ENCODE measurements around the gene BMAL1. TPM values are rescaled to one million over a fixed set of nuclear protein-coding genes. Genes with fewer than 3 reads are reported as not detected.

BMAL1 gene
- total and polyA plus RNA-seq, 9 donors, result 17.7 to 53.4 (median 24.8) TPM

DNA sequence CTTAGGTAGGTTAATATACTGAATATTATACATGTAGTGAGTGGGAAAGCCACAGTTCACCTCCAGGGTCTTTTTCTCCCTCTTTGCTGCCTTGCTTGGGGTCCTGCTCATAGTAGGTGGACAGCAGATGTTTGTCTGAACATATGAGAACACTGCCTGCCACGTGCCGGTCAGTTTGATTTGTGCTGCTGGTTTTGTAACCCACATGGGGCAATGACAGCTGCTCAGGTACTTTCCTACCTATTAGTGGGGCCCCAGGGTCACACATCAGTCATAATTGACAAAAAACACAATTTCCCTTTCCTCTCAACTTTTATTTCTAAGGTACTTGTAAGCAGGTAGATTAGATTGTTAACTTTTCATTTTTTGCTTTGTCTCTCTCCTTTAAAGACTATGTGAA, 43.8 kb downstream of the BMAL1 start:
- Histone ChIP-seq H3K4me1 (ENCODE audit: insufficient read depth) (peaks cover 10% of the 10 kb centered on the region), H3K9me3 (no peaks in the 10 kb centered on the region), H3K27ac (no peak overlapping the region), H3K36me3 (no peaks in the 10 kb centered on the region), H3K4me3 (no peak overlapping the region), H3K27me3 (no peaks in the 10 kb centered on the region)
- intact Hi-C loops (cut with DNase I), result no loop called here
- DNase-seq, result no peak
- WGBS, 3 donors, result 93 to 98% (median 94%) methylated on average over 2 of the region's 2 CpGs
- TF ChIP-seq POLR2A (IDR thresholded peaks at IDR 0.05) (no peak), EP300 (IDR thresholded peaks at IDR 0.05) (no peak)
- TF ChIP-seq, protein P1, sequence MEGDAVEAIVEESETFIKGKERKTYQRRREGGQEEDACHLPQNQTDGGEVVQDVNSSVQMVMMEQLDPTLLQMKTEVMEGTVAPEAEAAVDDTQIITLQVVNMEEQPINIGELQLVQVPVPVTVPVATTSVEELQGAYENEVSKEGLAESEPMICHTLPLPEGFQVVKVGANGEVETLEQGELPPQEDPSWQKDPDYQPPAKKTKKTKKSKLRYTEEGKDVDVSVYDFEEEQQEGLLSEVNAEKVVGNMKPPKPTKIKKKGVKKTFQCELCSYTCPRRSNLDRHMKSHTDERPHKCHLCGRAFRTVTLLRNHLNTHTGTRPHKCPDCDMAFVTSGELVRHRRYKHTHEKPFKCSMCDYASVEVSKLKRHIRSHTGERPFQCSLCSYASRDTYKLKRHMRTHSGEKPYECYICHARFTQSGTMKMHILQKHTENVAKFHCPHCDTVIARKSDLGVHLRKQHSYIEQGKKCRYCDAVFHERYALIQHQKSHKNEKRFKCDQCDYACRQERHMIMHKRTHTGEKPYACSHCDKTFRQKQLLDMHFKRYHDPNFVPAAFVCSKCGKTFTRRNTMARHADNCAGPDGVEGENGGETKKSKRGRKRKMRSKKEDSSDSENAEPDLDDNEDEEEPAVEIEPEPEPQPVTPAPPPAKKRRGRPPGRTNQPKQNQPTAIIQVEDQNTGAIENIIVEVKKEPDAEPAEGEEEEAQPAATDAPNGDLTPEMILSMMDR (IDR thresholded peaks at IDR 0.05), result no peak

DNA sequence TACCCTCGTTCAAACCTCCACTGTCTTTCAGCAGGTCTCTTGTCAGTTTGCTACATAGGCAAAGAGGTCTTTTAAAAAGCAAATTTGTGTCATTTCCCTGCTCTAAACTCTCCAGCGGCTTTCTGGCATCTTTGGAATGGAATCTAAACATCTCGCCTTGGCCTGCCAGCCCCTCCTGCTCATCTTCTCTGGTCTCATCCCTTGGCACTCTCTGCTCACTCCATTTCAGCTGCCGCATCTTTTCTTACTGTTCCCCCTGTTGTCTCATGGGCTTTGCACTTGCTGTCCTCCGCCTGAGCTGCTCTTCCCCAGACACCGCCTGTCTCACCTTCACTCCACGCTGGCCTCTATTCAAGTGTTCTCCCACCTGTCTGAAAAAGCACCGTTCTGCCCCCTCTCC, 46.6 kb downstream of the BMAL1 start:
- Histone ChIP-seq H3K4me3 (no peak overlapping the region), H3K27ac (no peak overlapping the region), H3K27me3 (no peaks in the 10 kb centered on the region), H3K36me3 (no peaks in the 10 kb centered on the region), H3K4me1 (ENCODE audit: insufficient read depth) (peaks cover 2% of the 10 kb centered on the region), H3K9me3 (no peaks in the 10 kb centered on the region)
- 87 to 92% (median 88%) methylated on average over 8 of the region's 8 CpGs for WGBS, 3 donors
- TF ChIP-seq EP300 (IDR thresholded peaks at IDR 0.05) (no peak), POLR2A (IDR thresholded peaks at IDR 0.05) (no peak)
- TF ChIP-seq, protein P1 (IDR thresholded peaks at IDR 0.05), result no peak
- no peak for DNase-seq
- intact Hi-C loops (cut with DNase I), result no loop called here

DNA sequence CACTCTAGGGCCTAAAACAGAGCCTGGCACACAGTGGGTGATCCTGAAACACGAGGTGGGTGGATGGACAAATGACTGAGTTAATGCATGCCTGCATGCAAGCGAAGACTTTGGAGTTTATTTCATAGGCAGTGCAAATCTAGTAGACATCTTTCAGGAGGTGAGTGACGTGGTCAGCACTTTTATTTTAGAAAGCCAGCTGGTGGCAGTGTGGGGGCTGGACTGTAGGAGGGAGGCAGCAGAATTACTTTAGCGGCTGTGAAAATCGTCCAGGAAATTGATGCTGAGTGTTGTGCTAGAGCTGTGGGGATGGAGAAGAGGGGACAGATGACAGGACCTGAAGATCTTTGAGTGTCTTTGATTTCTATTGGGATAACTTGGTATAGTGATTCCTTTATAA, 47.1 kb downstream of the BMAL1 start:
- DNase-seq, result no peak
- Histone ChIP-seq H3K4me1 (ENCODE audit: insufficient read depth) (peaks cover 3% of the 10 kb centered on the region), H3K4me3 (no peak overlapping the region), H3K27me3 (no peaks in the 10 kb centered on the region), H3K9me3 (no peaks in the 10 kb centered on the region), H3K27ac (no peak overlapping the region), H3K36me3 (no peaks in the 10 kb centered on the region)
- TF ChIP-seq, protein P1 (IDR thresholded peaks at IDR 0.05), result no peak
- TF ChIP-seq EP300 (IDR thresholded peaks at IDR 0.05) (no peak), POLR2A (IDR thresholded peaks at IDR 0.05) (no peak)
- intact Hi-C loops (cut with DNase I), result no loop called here
- 69 to 78% (median 70%) methylated on average over 5 of the region's 5 CpGs for WGBS, 3 donors

DNA sequence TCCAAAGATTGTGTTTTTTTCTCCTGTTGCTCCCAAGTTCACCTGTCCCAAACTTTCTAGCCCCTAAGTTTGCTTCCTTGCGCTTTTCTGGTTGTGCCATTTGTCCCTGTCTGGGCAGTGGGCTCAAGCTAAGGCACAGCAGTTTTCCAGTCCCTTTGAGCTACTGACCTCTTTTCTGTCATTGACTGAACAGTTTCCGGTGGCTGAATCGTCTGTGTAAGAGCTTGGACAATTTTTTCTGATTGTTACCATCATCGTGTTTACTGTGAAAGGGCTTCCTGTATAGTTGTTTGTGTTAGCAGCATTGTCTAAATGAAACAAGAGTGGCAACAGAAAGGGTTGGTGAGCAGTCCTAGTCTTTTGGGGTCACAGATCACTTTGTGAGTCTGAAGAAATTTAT, 49.8 kb downstream of the BMAL1 start:
- Histone ChIP-seq H3K36me3 (no peaks in the 10 kb centered on the region), H3K4me1 (ENCODE audit: insufficient read depth) (peaks cover 8% of the 10 kb centered on the region), H3K27ac (no peak overlapping the region), H3K9me3 (no peaks in the 10 kb centered on the region), H3K27me3 (no peaks in the 10 kb centered on the region), H3K4me3 (no peak overlapping the region)
- 80 to 87% (median 87%) methylated on average over 4 of the region's 4 CpGs for WGBS, 3 donors
- no peak for DNase-seq
- no peak for TF ChIP-seq POLR2A (IDR thresholded peaks at IDR 0.05)
- TF ChIP-seq, protein P1 (IDR thresholded peaks at IDR 0.05), result no peak
- TF ChIP-seq EP300 (IDR thresholded peaks at IDR 0.05), result no peak
- intact Hi-C loops (cut with DNase I), result no loop called here

DNA sequence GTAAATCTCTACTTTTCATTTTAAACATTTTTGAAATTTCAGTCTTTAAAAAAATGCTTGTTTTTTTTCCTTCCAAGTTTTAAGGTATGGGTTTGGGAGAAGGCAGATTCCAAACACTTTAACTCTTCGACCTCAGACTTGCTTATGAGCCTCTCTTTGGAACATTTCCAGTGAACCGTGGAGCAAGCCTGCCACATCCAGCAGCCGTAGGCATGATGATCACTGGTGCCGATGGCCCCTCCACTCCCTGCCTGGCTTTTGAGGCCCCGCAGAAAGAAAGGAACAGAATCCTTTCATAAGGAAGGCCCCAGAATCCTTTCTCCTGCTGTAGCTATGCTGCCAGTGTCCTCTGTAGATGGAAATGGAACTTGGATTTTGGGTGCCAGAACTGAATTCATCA, 50.7 kb downstream of the BMAL1 start:
- TF ChIP-seq, protein P1 (IDR thresholded peaks at IDR 0.05), result no peak
- TF ChIP-seq POLR2A (IDR thresholded peaks at IDR 0.05) (no peak), EP300 (IDR thresholded peaks at IDR 0.05) (no peak)
- 81 to 85% (median 83%) methylated on average over 5 of the region's 5 CpGs for WGBS, 3 donors
- intact Hi-C loops (cut with DNase I), result no loop called here
- Histone ChIP-seq H3K4me3 (no peak overlapping the region), H3K4me1 (ENCODE audit: insufficient read depth) (peaks cover 8% of the 10 kb centered on the region), H3K9me3 (no peaks in the 10 kb centered on the region), H3K36me3 (no peaks in the 10 kb centered on the region), H3K27ac (no peak overlapping the region), H3K27me3 (no peaks in the 10 kb centered on the region)
- DNase-seq, result no peak
